Neural cell (in vitro differentiated cells): ENCODE results near the gene ADD2. TPM values are rescaled to one million over a fixed set of nuclear protein-coding genes. Genes with fewer than 3 reads are reported as not detected.

Experiments used
- H2AFZ ChIP-seq: fragments of 200-600, 300-800 bp; sonication (generic), shearing (Covaris generic); 2 replicates; pipeline ENCODE4 v1.6.0; 2014; ENCODE audit warnings: low read depth, mild to moderate bottlenecking, antibody characterized with exemption, low read length, moderate library complexity
- H3F3A ChIP-seq: fragments of 200-600 bp; shearing (Covaris generic); 2 replicates; pipeline ENCODE4 v1.6.1; 2016; ENCODE audit warnings: mild to moderate bottlenecking, moderate library complexity, mixed read lengths, antibody characterized with exemption, low read length; ENCODE audit not compliant: insufficient read depth, poor library complexity, severe bottlenecking
- H3K27ac ChIP-seq: fragments of 200-600, 300-800 bp; sonication (generic), shearing (Covaris generic); 2 replicates; pipeline ENCODE4 v1.5.1; 2014; ENCODE audit warnings: mild to moderate bottlenecking, low read length, moderate library complexity
- H3K27me3 ChIP-seq: fragments of 300-800, 200-600 bp; sonication (generic), shearing (Covaris generic); 2 replicates; pipeline ENCODE4 v1.6.0; 2014; ENCODE audit warnings: mild to moderate bottlenecking, low read depth, low read length, moderate library complexity; ENCODE audit not compliant: insufficient read depth
- H3K36me3 ChIP-seq: fragments of 300-800, 200-600 bp; sonication (generic), shearing (Covaris generic); 2 replicates; pipeline ENCODE4 v1.5.1; 2014; ENCODE audit warnings: mild to moderate bottlenecking, antibody characterized with exemption, low read length, moderate library complexity; ENCODE audit not compliant: insufficient read depth
- H3K4me2 ChIP-seq: fragments of 300-800, 200-600 bp; sonication (generic), shearing (Covaris generic); 2 replicates; pipeline ENCODE4 v1.6.0; 2014; ENCODE audit warnings: mild to moderate bottlenecking, low read length
- H3K4me3 ChIP-seq: fragments of 300-800, 200-600 bp; sonication (generic), shearing (Covaris generic); 2 replicates; pipeline ENCODE4 v1.5.1; 2014; ENCODE audit warnings: mild to moderate bottlenecking, low read length, moderate library complexity
- H3K79me2 ChIP-seq: fragments of 200-600 bp; shearing (Covaris generic); replicated peaks from 2 replicates; pipeline ENCODE4 v1.6.0; 2014; ENCODE audit warnings: mild to moderate bottlenecking, low read length, moderate library complexity; ENCODE audit not compliant: insufficient read depth
- H3K9ac ChIP-seq: fragments of 300-800, 200-600 bp; sonication (generic), shearing (Covaris generic); 2 replicates; pipeline ENCODE4 v1.6.1; 2016; ENCODE audit warnings: mild to moderate bottlenecking, low read length, mixed read lengths
- H3K9me2 ChIP-seq: fragments of 200-600 bp; shearing (Covaris generic); 2 replicates; pipeline ENCODE4 v1.6.1; 2016; ENCODE audit warnings: mild to moderate bottlenecking, low read length, mixed read lengths; ENCODE audit not compliant: insufficient read depth
- H3K9me3 ChIP-seq: fragments of 200-600, 300-800 bp; sonication (generic), shearing (Covaris generic); 2 replicates; pipeline ENCODE4 v1.6.1; 2016; ENCODE audit warnings: mild to moderate bottlenecking, mixed run types, low read length, moderate library complexity, mixed read lengths
- H4K20me1 ChIP-seq: fragments of 200-600 bp; shearing (Covaris generic); 2 replicates; pipeline ENCODE4 v1.6.1; 2016; ENCODE audit warnings: mild to moderate bottlenecking, mixed run types; ENCODE audit not compliant: insufficient read depth
- EP300 ChIP-seq: fragments of 450-650 bp; conservative IDR thresholded peaks from 2 replicates; pipeline ENCODE4 v1.6.1; 2014; ENCODE audit warnings: antibody characterized with exemption, mild to moderate bottlenecking, moderate library complexity; ENCODE audit not compliant: poor library complexity, severe bottlenecking
- EZH2 ChIP-seq: fragments of 200-600, 300-800 bp; shearing (Covaris generic), sonication (generic); IDR thresholded peaks from 2 replicates; pipeline ENCODE4 v1.6.1; 2014; ENCODE audit warnings: antibody characterized with exemption, low read length, borderline replicate concordance, mild to moderate bottlenecking; ENCODE audit not compliant: insufficient read depth, poor library complexity, severe bottlenecking
- MXI1 ChIP-seq: fragments of 450-650 bp; conservative IDR thresholded peaks from 2 replicates; pipeline ENCODE4 v1.6.1; 2014; ENCODE audit warnings: antibody characterized with exemption, mild to moderate bottlenecking; ENCODE audit not compliant: poor library complexity, severe bottlenecking
- POLR2AphosphoS5 ChIP-seq: IDR thresholded peaks from 2 replicates; pipeline ENCODE4 v1.6.1; 2012
- RAD21 ChIP-seq: fragments of 450-650 bp; conservative IDR thresholded peaks from 2 replicates; pipeline ENCODE4 v1.6.1; 2014; ENCODE audit warnings: antibody characterized with exemption, mild to moderate bottlenecking, moderate library complexity
- SMC3 ChIP-seq: fragments of 450-650 bp; conservative IDR thresholded peaks from 2 replicates; pipeline ENCODE4 v1.6.1; 2014; ENCODE audit warnings: antibody characterized with exemption, mild to moderate bottlenecking, moderate library complexity; ENCODE audit not compliant: poor library complexity
- TAF1 ChIP-seq: IDR thresholded peaks from 2 replicates; pipeline ENCODE4 v1.6.1; 2012; ENCODE audit warnings: low read depth
- polyA plus RNA-seq: library from polyadenylated mRNA; depleted of rRNA; stranded (reverse); fragments of >200 nt; gene quantifications from 2 replicates; pipeline ENCODE4 v1.2.3, GENCODE V29; 2014
- TF ChIP-seq, protein P1 (sequence below): IDR thresholded peaks from 2 replicates; pipeline ENCODE4 v1.6.1; 2012; ENCODE audit warnings: borderline replicate concordance
- TF ChIP-seq, protein P2 (sequence below): fragments of 450-650 bp; IDR thresholded peaks from 2 replicates; pipeline ENCODE4 v1.5.1; 2014; ENCODE audit warnings: antibody characterized with exemption, mild to moderate bottlenecking, moderate library complexity; ENCODE audit not compliant: poor library complexity, severe bottlenecking

Gene ADD2
- polyA plus RNA-seq, 1 donor from 2014 or later = 52.5 TPM

DNA sequence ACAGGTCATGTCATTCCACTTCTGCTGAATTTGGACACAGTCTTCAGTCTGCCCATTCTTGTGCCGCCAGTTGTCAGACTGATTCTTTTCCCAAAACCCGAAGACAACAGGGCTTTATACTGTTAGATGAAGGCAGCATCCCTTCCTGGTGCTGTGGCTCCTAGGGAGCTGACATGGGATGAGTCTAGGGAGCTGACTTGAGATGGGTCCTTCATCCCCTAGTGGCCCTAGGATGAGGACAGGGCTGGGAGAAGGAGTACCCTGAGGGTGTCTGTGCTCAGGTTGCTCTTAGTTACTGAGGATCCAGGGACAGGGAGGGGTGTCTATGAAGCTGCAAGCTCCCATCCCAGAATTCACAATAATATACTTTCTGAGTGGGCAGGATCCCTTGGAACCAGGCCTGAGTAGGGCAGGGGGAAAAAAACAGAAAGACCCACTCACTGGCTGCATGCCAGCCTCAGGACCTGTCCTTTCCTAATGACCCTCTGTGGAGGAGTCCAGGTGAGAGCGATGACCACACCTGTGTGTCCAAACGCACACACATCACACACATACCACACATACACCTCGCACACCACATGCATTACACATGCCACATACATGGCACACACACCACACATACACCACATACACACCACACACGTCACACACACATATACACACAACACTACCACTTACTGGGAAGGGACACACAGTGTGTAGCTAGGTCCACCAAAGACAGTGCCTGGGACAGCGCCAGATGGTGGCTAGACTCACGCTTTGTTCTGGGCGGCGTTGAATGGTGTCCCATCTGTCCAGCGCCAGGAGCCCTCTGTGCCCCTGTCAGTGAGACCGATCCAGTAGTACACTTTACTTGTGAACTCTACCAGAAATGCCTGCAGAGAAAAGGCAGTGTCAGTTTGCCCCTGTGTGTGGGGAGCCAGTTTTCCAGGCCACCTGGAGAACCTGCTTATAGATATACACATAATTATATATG, 41.3 kb upstream of the ADD2 start:
- Histone ChIP-seq H3K27ac (no peak overlapping the region), H3F3A (no peaks in the 10 kb centered on the region), H3K27me3 (no peaks in the 10 kb centered on the region), H4K20me1 (no peaks in the 10 kb centered on the region), H3K9me2 (no peaks in the 10 kb centered on the region), H3K4me2 (no peak overlapping the region), H3K9me3 (no peaks in the 10 kb centered on the region), H3K9ac (no peak overlapping the region), H3K4me3 (no peak overlapping the region), H3K36me3 (no peaks in the 10 kb centered on the region), H2AFZ (no peak overlapping the region), H3K79me2 (no peaks in the 10 kb centered on the region)
- no peak for TF ChIP-seq TAF1
- TF ChIP-seq SMC3 = no peak
- no peak for TF ChIP-seq EZH2
- TF ChIP-seq EP300 = no peak
- TF ChIP-seq, protein P1, sequence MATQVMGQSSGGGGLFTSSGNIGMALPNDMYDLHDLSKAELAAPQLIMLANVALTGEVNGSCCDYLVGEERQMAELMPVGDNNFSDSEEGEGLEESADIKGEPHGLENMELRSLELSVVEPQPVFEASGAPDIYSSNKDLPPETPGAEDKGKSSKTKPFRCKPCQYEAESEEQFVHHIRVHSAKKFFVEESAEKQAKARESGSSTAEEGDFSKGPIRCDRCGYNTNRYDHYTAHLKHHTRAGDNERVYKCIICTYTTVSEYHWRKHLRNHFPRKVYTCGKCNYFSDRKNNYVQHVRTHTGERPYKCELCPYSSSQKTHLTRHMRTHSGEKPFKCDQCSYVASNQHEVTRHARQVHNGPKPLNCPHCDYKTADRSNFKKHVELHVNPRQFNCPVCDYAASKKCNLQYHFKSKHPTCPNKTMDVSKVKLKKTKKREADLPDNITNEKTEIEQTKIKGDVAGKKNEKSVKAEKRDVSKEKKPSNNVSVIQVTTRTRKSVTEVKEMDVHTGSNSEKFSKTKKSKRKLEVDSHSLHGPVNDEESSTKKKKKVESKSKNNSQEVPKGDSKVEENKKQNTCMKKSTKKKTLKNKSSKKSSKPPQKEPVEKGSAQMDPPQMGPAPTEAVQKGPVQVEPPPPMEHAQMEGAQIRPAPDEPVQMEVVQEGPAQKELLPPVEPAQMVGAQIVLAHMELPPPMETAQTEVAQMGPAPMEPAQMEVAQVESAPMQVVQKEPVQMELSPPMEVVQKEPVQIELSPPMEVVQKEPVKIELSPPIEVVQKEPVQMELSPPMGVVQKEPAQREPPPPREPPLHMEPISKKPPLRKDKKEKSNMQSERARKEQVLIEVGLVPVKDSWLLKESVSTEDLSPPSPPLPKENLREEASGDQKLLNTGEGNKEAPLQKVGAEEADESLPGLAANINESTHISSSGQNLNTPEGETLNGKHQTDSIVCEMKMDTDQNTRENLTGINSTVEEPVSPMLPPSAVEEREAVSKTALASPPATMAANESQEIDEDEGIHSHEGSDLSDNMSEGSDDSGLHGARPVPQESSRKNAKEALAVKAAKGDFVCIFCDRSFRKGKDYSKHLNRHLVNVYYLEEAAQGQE = no peak
- no peak for TF ChIP-seq RAD21

DNA sequence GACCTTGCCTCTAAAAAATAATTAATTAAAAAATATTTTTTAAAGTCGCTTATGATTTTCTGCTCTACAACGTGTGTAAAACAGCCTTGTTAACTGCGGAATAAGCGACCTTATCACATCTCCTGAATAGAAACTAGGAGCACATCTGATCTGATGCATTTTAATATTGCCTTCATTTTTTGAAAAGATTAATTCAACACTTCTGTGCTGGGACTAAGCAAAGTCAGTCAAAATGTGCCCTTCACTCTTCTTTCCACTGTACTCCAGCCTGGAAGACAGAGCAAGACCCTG, 39.8 kb upstream of the ADD2 start:
- H4K20me1 ChIP-seq = no peaks in the 10 kb centered on the region
- no peaks in the 10 kb centered on the region for H3K36me3 ChIP-seq
- no peak for TF ChIP-seq POLR2AphosphoS5

DNA sequence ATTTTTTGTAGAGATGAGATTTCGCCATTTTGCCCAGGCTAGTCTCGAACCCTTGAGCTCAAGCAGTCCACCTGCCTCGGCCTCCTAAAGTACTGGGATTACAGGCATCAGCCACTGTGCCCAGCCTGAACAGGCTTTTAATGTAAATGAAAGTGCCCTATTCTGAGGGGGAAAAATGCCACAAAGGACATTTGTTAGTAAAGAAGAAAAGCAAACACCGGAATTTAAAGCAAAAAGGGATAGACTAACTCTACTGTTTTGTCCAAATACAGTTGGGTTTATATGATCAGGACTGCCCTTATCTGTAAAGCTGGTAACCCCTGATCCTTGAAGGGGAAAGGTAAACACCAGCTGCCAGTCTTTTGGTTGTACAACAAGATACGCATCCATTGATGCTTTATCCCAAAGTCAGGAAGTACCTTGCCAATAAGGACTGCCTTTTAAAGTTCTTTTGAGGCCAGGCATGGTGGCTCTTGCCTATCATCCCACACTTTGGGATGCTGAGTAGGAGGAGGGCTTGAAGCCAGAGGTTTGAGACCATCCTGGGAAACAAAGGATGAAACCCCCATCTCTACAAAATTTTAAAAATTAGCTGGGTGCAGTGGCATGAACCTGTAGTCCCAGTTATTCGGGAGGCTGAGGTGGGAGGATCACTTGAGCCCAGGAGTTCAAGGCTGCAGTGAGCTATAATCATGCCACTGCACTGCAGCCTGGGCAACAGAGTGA, 39.3 kb upstream of the ADD2 start:
- H3K27me3 ChIP-seq = no peaks in the 10 kb centered on the region
- H2AFZ ChIP-seq = no peak overlapping the region
- H3K4me2 ChIP-seq = no peak overlapping the region
- H3K9me2 ChIP-seq = no peaks in the 10 kb centered on the region
- H3K36me3 ChIP-seq = no peaks in the 10 kb centered on the region
- no peaks in the 10 kb centered on the region for H3F3A ChIP-seq
- no peak overlapping the region for H3K4me3 ChIP-seq
- H3K79me2 ChIP-seq = no peaks in the 10 kb centered on the region
- no peaks in the 10 kb centered on the region for H3K9me3 ChIP-seq
- H3K27ac ChIP-seq = no peak overlapping the region
- H4K20me1 ChIP-seq = no peaks in the 10 kb centered on the region
- H3K9ac ChIP-seq = no peak overlapping the region
- no peak for TF ChIP-seq RAD21
- no peak for TF ChIP-seq EP300
- TF ChIP-seq, protein P2, sequence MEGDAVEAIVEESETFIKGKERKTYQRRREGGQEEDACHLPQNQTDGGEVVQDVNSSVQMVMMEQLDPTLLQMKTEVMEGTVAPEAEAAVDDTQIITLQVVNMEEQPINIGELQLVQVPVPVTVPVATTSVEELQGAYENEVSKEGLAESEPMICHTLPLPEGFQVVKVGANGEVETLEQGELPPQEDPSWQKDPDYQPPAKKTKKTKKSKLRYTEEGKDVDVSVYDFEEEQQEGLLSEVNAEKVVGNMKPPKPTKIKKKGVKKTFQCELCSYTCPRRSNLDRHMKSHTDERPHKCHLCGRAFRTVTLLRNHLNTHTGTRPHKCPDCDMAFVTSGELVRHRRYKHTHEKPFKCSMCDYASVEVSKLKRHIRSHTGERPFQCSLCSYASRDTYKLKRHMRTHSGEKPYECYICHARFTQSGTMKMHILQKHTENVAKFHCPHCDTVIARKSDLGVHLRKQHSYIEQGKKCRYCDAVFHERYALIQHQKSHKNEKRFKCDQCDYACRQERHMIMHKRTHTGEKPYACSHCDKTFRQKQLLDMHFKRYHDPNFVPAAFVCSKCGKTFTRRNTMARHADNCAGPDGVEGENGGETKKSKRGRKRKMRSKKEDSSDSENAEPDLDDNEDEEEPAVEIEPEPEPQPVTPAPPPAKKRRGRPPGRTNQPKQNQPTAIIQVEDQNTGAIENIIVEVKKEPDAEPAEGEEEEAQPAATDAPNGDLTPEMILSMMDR = no peak
- TF ChIP-seq, protein P1 = no peak
- TF ChIP-seq TAF1 = no peak
- no peak for TF ChIP-seq POLR2AphosphoS5
- TF ChIP-seq EZH2 = no peak
- no peak for TF ChIP-seq SMC3
- no peak for TF ChIP-seq MXI1

More for the DNA sequence above, 39.8 kb upstream of the ADD2 start:
- Histone ChIP-seq H3K9me3 (no peaks in the 10 kb centered on the region), H3K9me2 (no peaks in the 10 kb centered on the region), H3K27ac (no peak overlapping the region), H2AFZ (no peak overlapping the region), H3K9ac (no peak overlapping the region), H3F3A (no peaks in the 10 kb centered on the region), H3K79me2 (no peaks in the 10 kb centered on the region), H3K27me3 (no peaks in the 10 kb centered on the region), H3K4me2 (no peak overlapping the region), H3K4me3 (no peak overlapping the region)
